ENCODE measurements around the gene NTRK1. TPM values are rescaled to one million over a fixed set of nuclear protein-coding genes. Genes with fewer than 3 reads are reported as not detected.

Gene NTRK1
- total RNA-seq, 1 experiment from 2014 or later, result not detected

DNA sequence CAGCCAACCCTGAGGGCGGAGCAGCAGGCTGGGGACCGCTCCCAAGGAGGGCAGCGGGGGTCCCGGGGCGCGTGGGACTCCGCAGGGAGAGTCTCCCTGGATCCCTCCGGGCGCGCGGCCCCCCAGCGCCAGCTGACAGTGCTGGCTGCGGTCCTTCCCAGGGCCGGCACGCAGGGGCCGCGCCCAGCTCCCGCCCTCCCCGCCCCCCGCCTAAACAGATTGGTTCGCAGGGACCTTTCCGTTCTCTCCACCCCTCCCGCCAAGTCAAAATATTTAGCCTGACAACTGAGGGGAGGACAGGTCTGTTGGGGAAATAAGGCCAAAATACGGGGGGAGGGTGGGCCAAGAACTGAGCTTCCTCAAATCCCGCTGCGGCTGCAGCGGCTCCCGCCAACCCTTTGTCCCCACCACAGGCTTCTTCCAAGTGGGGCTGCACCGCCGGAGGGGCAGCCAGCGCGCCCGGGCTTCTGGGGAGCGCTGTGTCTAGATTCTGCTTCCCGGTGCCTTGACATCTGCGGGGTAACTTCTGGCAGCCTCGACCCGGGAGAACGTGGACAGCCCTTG lies 1.6 kb upstream of the NTRK1 start, which contains the start of gene INSRR:
Gene INSRR (minus strand): TSS at position 159 of the 564 bp plus-strand sequence. CDS start 496 bp downstream, outside the sequence.
- Histone ChIP-seq H3K4me1 (peaks cover 4% of the 10 kb centered on the region; the same call in 1 of the 2 replicates), H3K27ac (no peak within 1 kb of the TSS), H3K36me3 (no peaks in the 10 kb centered on the region), H3K9me3 (replicated peaks) (no peaks in the 10 kb centered on the region), H3K27me3 (peaks cover 28% of the 10 kb centered on the region), H3K4me3 (peak within 1 kb of the TSS; percentile 40)
- peak in 1 of 2 experiments; percentile 26 for DNase-seq

DNA sequence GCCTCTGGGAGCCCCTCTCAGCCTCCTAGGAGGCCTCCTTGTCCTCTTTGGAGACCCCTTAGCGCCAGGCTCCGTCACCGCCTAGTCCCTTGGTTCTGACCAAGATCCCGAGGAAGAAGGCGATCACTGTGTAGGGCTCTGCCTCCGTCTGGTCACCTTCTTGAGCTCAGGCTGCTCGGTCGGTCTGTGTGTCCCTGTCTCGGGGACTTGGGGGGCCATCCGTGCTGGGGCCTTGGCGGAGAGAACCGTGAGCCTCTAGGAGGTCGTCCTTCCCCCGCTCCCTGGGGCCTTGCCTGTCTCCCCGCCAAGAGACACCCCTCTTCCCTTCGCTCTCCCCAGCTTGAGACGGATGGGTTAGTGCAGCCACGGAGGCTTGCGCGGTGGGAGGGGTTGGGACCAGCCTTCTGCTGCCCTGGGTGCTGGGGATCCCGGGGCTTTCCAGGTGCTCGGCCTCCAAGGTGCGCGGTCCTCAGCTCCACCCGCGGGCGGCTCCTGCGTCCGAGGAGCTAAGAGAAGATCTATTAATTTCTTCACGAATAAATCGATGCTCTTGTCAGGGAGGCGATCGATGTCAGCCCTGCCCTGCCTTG lies 1.0 kb upstream of the NTRK1 start:
- Histone ChIP-seq H3K4me3 (peak overlapping the region; percentile 40), H3K27me3 (peaks cover 28% of the 10 kb centered on the region), H3K9me3 (replicated peaks) (no peaks in the 10 kb centered on the region), H3K27ac (no peak overlapping the region), H3K36me3 (no peaks in the 10 kb centered on the region), H3K4me1 (peaks cover 4% of the 10 kb centered on the region; the same call in 1 of the 2 replicates)
- DNase-seq, result no peak

DNA sequence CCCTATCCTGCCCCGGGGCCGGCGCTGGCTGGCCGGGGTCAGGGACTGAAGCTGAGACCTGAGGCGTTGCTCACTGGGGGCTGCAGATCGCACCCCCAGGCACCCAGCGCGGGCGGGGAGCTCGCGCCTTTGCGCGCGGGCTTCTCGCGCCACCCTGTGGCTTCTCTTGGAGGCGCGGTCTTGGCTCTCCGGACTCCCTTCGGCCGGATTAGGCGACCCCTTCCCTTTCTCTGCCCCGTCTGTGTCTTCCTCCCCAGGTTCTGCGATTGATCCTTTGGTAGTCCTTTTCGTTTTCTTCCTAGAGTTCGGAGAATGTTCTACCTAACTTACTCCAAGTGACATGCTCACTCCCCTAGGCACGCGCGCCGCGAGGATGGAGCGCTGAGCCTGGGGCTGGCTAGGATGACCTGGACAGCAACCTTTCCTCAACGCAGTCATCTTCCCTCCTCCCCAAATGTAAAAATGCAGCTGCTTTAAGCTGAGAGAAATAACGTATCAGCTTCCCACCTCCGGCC lies 495 bp upstream of the NTRK1 start:
- Histone ChIP-seq H3K4me1 (peaks cover 4% of the 10 kb centered on the region; the same call in 1 of the 2 replicates), H3K4me3 (peak overlapping the region; percentile 40), H3K27me3 (peaks cover 28% of the 10 kb centered on the region), H3K36me3 (no peaks in the 10 kb centered on the region), H3K9me3 (replicated peaks) (no peaks in the 10 kb centered on the region), H3K27ac (no peak overlapping the region)
- DNase-seq, result peak; percentile 27 to 60

- Histone ChIP-seq H3K4me3 (no peak overlapping the region), H3K36me3 (no peaks in the 10 kb centered on the region), H3K9me3 (replicated peaks) (no peaks in the 10 kb centered on the region), H3K27ac (no peak overlapping the region), H3K4me1 (peaks cover 4% of the 10 kb centered on the region; the same call in 1 of the 2 replicates), H3K27me3 (peaks cover 32% of the 10 kb centered on the region)
- DNase-seq, result no peak
Observed at GRCh38 chr1:156862584-156862983, 1.9 kb downstream of the NTRK1 start.

GRCh38 chr1:156862997-156863599 lies 2.4 kb downstream of the NTRK1 start:
- H3K36me3 ChIP-seq, result no peaks in the 10 kb centered on the region
- H3K4me3 ChIP-seq, result no peak overlapping the region
- peaks cover 4% of the 10 kb centered on the region; the same call in 1 of the 2 replicates for H3K4me1 ChIP-seq
- H3K27me3 ChIP-seq, result peaks cover 31% of the 10 kb centered on the region
- H3K9me3 ChIP-seq (replicated peaks), result no peaks in the 10 kb centered on the region
- DNase-seq, result peak; percentile 29 to 32
- H3K27ac ChIP-seq, result no peak overlapping the region

GRCh38 chr1:156863631-156864030 lies 3.0 kb downstream of the NTRK1 start:
- no peak overlapping the region for H3K4me3 ChIP-seq
- H3K36me3 ChIP-seq, result no peaks in the 10 kb centered on the region
- peaks cover 27% of the 10 kb centered on the region for H3K27me3 ChIP-seq
- no peak for DNase-seq
- no peak overlapping the region for H3K27ac ChIP-seq
- 0 out of 2 replicates have a peak, but pooled peaks cover under 1% of the 10 kb centered on the region for H3K4me1 ChIP-seq
- H3K9me3 ChIP-seq (replicated peaks), result no peaks in the 10 kb centered on the region

GRCh38 chr1:156864796-156865195 lies 4.1 kb downstream of the NTRK1 start:
- Histone ChIP-seq H3K27ac (no peak overlapping the region), H3K27me3 (peaks cover 21% of the 10 kb centered on the region), H3K4me3 (no peak overlapping the region), H3K36me3 (no peaks in the 10 kb centered on the region), H3K4me1 (no peaks in the 10 kb centered on the region), H3K9me3 (replicated peaks) (no peaks in the 10 kb centered on the region)
- no peak for DNase-seq

DNA sequence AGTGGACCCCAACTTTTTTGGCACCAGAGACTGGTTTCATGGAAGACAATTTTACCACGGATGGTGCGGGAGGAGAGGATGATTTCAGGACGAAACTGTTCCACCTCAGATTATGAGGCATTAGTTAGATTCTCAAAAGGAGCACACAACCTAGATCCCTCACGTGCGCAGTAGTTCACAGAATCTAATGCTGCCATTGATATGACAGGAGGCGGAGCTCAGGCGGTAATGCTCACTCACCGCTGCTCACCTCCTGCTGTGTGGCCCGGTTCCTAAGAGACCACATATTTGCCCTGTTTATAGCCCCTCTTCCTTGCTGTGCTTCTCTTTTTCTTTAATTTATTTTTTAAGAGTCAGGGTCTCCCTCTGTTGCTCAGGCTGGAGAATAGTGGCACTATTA lies 4.6 kb downstream of the NTRK1 start:
- DNase-seq, result no peak
- no peaks in the 10 kb centered on the region for H3K4me1 ChIP-seq
- H3K36me3 ChIP-seq, result no peaks in the 10 kb centered on the region
- H3K27me3 ChIP-seq, result peaks cover 21% of the 10 kb centered on the region
- H3K27ac ChIP-seq, result no peak overlapping the region
- H3K4me3 ChIP-seq, result no peak overlapping the region
- H3K9me3 ChIP-seq (replicated peaks), result no peaks in the 10 kb centered on the region

GRCh38 chr1:156865865-156866248 lies 5.2 kb downstream of the NTRK1 start:
- Histone ChIP-seq H3K4me1 (no peaks in the 10 kb centered on the region), H3K9me3 (replicated peaks) (no peaks in the 10 kb centered on the region), H3K36me3 (no peaks in the 10 kb centered on the region), H3K27me3 (peaks cover 21% of the 10 kb centered on the region), H3K4me3 (no peak overlapping the region), H3K27ac (no peak overlapping the region)
- no peak for DNase-seq

- H3K4me3 ChIP-seq, result no peak overlapping the region
- DNase-seq, result no peak
- H3K9me3 ChIP-seq (replicated peaks), result no peaks in the 10 kb centered on the region
- H3K27me3 ChIP-seq, result peaks cover 21% of the 10 kb centered on the region
- no peaks in the 10 kb centered on the region for H3K36me3 ChIP-seq
- no peak overlapping the region for H3K27ac ChIP-seq
- H3K4me1 ChIP-seq, result no peaks in the 10 kb centered on the region
Observed at GRCh38 chr1:156866249-156866909, 5.7 kb downstream of the NTRK1 start.

GRCh38 chr1:156868341-156868740 lies 7.7 kb downstream of the NTRK1 start:
- peaks cover 6% of the 10 kb centered on the region for H3K27me3 ChIP-seq
- H3K4me3 ChIP-seq, result no peak overlapping the region
- no peak overlapping the region for H3K27ac ChIP-seq
- H3K36me3 ChIP-seq, result no peaks in the 10 kb centered on the region
- no peaks in the 10 kb centered on the region; the same call in 1 of the 2 replicates for H3K4me1 ChIP-seq
- H3K9me3 ChIP-seq (replicated peaks), result no peaks in the 10 kb centered on the region
- DNase-seq, result no peak

DNA sequence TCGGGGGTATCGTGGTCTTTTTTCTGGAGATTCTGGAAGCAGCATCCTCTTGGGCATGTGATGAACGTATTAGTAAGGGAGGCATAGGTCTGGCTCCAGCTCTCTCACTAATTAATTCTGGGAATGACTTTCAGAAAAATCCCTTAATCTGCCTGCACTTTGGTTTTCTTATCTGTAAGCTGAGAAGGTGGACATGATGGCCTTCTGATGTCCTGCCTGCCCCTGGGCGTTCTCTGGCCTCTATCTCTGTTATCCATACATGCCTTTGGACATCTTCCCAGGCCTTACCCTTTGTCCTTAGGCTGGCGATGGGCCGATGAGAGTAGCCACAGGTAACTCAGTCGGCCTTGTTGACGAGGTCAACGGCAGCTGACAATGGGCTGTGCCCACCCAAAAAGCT lies 8.8 kb downstream of the NTRK1 start:
- no peak for DNase-seq
- no peak overlapping the region for H3K4me3 ChIP-seq
- H3K36me3 ChIP-seq, result no peaks in the 10 kb centered on the region
- H3K27ac ChIP-seq, result no peak overlapping the region
- no peaks in the 10 kb centered on the region for H3K9me3 ChIP-seq (replicated peaks)
- H3K4me1 ChIP-seq, result no peaks in the 10 kb centered on the region; the same call in 1 of the 2 replicates
- peaks cover 8% of the 10 kb centered on the region for H3K27me3 ChIP-seq

DNA sequence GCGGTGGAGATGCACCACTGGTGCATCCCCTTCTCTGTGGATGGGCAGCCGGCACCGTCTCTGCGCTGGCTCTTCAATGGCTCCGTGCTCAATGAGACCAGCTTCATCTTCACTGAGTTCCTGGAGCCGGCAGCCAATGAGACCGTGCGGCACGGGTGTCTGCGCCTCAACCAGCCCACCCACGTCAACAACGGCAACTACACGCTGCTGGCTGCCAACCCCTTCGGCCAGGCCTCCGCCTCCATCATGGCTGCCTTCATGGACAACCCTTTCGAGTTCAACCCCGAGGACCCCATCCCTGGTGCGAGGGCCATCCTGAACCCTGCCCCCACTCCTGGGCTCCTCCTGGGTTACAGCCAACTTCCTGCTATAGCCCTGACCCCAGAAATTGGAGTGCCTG lies 13.0 kb downstream of the NTRK1 start:
- H3K4me1 ChIP-seq, result no peaks in the 10 kb centered on the region; the same call in 1 of the 2 replicates
- H3K9me3 ChIP-seq (replicated peaks), result no peaks in the 10 kb centered on the region
- H3K4me3 ChIP-seq, result no peak overlapping the region
- no peak for DNase-seq
- no peaks in the 10 kb centered on the region for H3K36me3 ChIP-seq
- no peak overlapping the region for H3K27ac ChIP-seq
- H3K27me3 ChIP-seq, result peaks cover 4% of the 10 kb centered on the region

- no peak for DNase-seq
- peaks cover 4% of the 10 kb centered on the region for H3K27me3 ChIP-seq
Observed at GRCh38 chr1:156874142-156874541, 13.5 kb downstream of the NTRK1 start.

More at GRCh38 chr1:156874142-156874541, 13.5 kb downstream of the NTRK1 start:
- no peaks in the 10 kb centered on the region for H3K36me3 ChIP-seq
- H3K27ac ChIP-seq, result no peak overlapping the region
- no peaks in the 10 kb centered on the region; the same call in 1 of the 2 replicates for H3K4me1 ChIP-seq
- no peak overlapping the region for H3K4me3 ChIP-seq
- no peaks in the 10 kb centered on the region for H3K9me3 ChIP-seq (replicated peaks)
